ENCODE data around the gene CREBZF.
"Not testable (repeated sequence)": the region's sequence is repeated elsewhere in the genome, so short reads cannot be mapped to it uniquely, and the experiment has no call there.

The CREBZF gene

GRCh38 chr11:85670949-85671663 lies 6.2 kb upstream of the CREBZF start:
- DNase-seq (ENCODE audit: low spot score), result not testable (repeated sequence)

GRCh38 chr11:85668157-85668556 lies 3.2 kb upstream of the CREBZF start:
- DNase-seq (ENCODE audit: low spot score), result no peak

- DNase-seq (ENCODE audit: low spot score), result no peak
These were observed 1.8 kb upstream of the CREBZF start for GRCh38 chr11:85666687-85667086.

GRCh38 chr11:85665733-85666132 lies 804 bp upstream of the CREBZF start:
- no peak for DNase-seq (ENCODE audit: low spot score)

- peak; percentile 85 for DNase-seq (ENCODE audit: low spot score)
These were observed 945 bp downstream of the CREBZF start for GRCh38 chr11:85663753-85664614.

GRCh38 chr11:85663080-85663752 lies 1.7 kb downstream of the CREBZF start:
- no peak for DNase-seq (ENCODE audit: low spot score)

- no peak for DNase-seq (ENCODE audit: low spot score)
These were observed 2.8 kb downstream of the CREBZF start for GRCh38 chr11:85661972-85662664.

GRCh38 chr11:85658180-85658579 lies 6.7 kb downstream of the CREBZF start:
- no peak for DNase-seq (ENCODE audit: low spot score)

GRCh38 chr11:85656777-85657176 lies 8.2 kb downstream of the CREBZF start:
- no peak for DNase-seq (ENCODE audit: low spot score)

GRCh38 chr11:85654343-85654742 lies 10.6 kb downstream of the CREBZF start:
- not testable (repeated sequence) for DNase-seq (ENCODE audit: low spot score)

GRCh38 chr11:85652786-85653447 lies 12.0 kb downstream of the CREBZF start:
- no peak for DNase-seq (ENCODE audit: low spot score)

GRCh38 chr11:85651118-85651517 lies 13.8 kb downstream of the CREBZF start:
- DNase-seq (ENCODE audit: low spot score), result no peak

GRCh38 chr11:85647604-85648299 lies 17.2 kb downstream of the CREBZF start, which contains the start of gene TMEM126A:
Gene TMEM126A, plus strand, starts transcription at chr11:85647967. Its CDS starts 2,289 bp downstream, at chr11:85650256.
- peak; percentile 93 for DNase-seq (ENCODE audit: low spot score)

- DNase-seq (ENCODE audit: low spot score), result no peak
These were observed 17.9 kb downstream of the CREBZF start for GRCh38 chr11:85647078-85647477.

- no peak for DNase-seq (ENCODE audit: low spot score)
These were observed 21.7 kb downstream of the CREBZF start for GRCh38 chr11:85643191-85643614.

- no peak for DNase-seq (ENCODE audit: low spot score)
These were observed 30.2 kb downstream of the CREBZF start for GRCh38 chr11:85634747-85635146.

GRCh38 chr11:85628771-85629341 lies 36.1 kb downstream of the CREBZF start:
- no peak for DNase-seq (ENCODE audit: low spot score)

- DNase-seq (ENCODE audit: low spot score), result peak; percentile 99
These were observed 36.7 kb downstream of the CREBZF start, which contains the start of gene TMEM126B for GRCh38 chr11:85627998-85628770. Gene TMEM126B, plus strand, starts transcription at chr11:85628593. Its CDS starts 15 bp downstream, at chr11:85628608.

- DNase-seq (ENCODE audit: low spot score), result peak; percentile 67
These were observed 37.5 kb downstream of the CREBZF start, which contains the start of gene DLG2 for GRCh38 chr11:85627332-85627997. Gene DLG2, minus strand, starts transcription at chr11:85627344.

Measured in Ammon's horn (tissue), 1 donor.